GM19035 (cell line): ENCODE data around the gene SNRNP48.

Experiments
- ATAC-seq: cut with Tn5 transposase; IDR thresholded peaks from one replicate; pipeline ENCODE4 v1.9.1; 2021; ENCODE audit not compliant: unreplicated experiment

SNRNP48 gene

GRCh38 chr6:7559196-7559595 lies 30.8 kb upstream of the SNRNP48 start:
- ATAC-seq = no peak

GRCh38 chr6:7559651-7560385 lies 30.2 kb upstream of the SNRNP48 start:
- ATAC-seq = no peak

GRCh38 chr6:7561153-7561964 lies 28.6 kb upstream of the SNRNP48 start:
- no peak for ATAC-seq

GRCh38 chr6:7562769-7563168 lies 27.2 kb upstream of the SNRNP48 start:
- no peak for ATAC-seq

- no peak for ATAC-seq
Measured at GRCh38 chr6:7566107-7566506, 23.9 kb upstream of the SNRNP48 start.

GRCh38 chr6:7566617-7567173 lies 23.3 kb upstream of the SNRNP48 start:
- no peak for ATAC-seq

GRCh38 chr6:7568021-7568420 lies 22.0 kb upstream of the SNRNP48 start:
- ATAC-seq = no peak

- ATAC-seq = no peak
Measured at GRCh38 chr6:7569082-7569481, 20.9 kb upstream of the SNRNP48 start.

GRCh38 chr6:7572213-7572943 lies 17.6 kb upstream of the SNRNP48 start:
- ATAC-seq = no peak

GRCh38 chr6:7574500-7574899 lies 15.5 kb upstream of the SNRNP48 start:
- no peak for ATAC-seq

- no peak for ATAC-seq
Measured at GRCh38 chr6:7578516-7578915, 11.5 kb upstream of the SNRNP48 start.

- ATAC-seq = no peak
Measured at GRCh38 chr6:7578931-7579330, 11.1 kb upstream of the SNRNP48 start.

GRCh38 chr6:7579851-7580250 lies 10.1 kb upstream of the SNRNP48 start:
- no peak for ATAC-seq

GRCh38 chr6:7580537-7580926 lies 9.5 kb upstream of the SNRNP48 start:
- no peak for ATAC-seq

- no peak for ATAC-seq
Measured at GRCh38 chr6:7580927-7581618, 8.9 kb upstream of the SNRNP48 start.

GRCh38 chr6:7585287-7585930 lies 4.6 kb upstream of the SNRNP48 start:
- ATAC-seq = no peak

GRCh38 chr6:7587631-7588100 lies 2.3 kb upstream of the SNRNP48 start:
- no peak for ATAC-seq

- no peak for ATAC-seq
Measured at GRCh38 chr6:7588506-7588905, 1.5 kb upstream of the SNRNP48 start.

GRCh38 chr6:7589221-7589620 lies 777 bp upstream of the SNRNP48 start:
- no peak for ATAC-seq

- ATAC-seq = no peak
Measured at GRCh38 chr6:7590918-7591302, 912 bp downstream of the SNRNP48 start.
